K562 (cell line): ENCODE results near the gene TRABD. TPM values are rescaled to one million over a fixed set of nuclear protein-coding genes. Genes with fewer than 3 reads are reported as not detected.

Experiments
- ATAC-seq: fragments of 200-7000 bp; cut with Tn5 transposase; 3 replicates; pipeline ENCODE4 v1.9.1; 2020; ENCODE audit warnings: moderate library complexity
- BruUV-seq: library from RNA; stranded (reverse); fragments of 400-500 nt; replicated peaks from 2 replicates; lab custom pipeline; 2021; lab: Mats Ljungman, UMichigan
- CTCF ChIA-PET: fragments of 300-600 bp; formaldehyde crosslinking; extraction: SDS; loops from one replicate; lab custom pipeline; 2021; ENCODE audit warnings: low intra/inter-chr PET ratio; lab: Yijun Ruan, JAX
- POLR2A ChIA-PET: fragments of 300-600, 350-650 bp; sonication (Branson Sonifier 250); formaldehyde crosslinking; extraction: SDS; loops from one replicate; lab custom pipeline; 2021; ENCODE audit warnings: antibody characterized with exemption, inconsistent platforms; lab: Yijun Ruan, JAX
- DNase-seq, 4 experiments: peaks; one replicate each; pipeline versions ENCODE4 v3.0.0 to v3.0.0-alpha.2; 2011 to 2018; ENCODE audit warnings: low spot score in 3 of 4, mixed read lengths in 3 of 4; ENCODE audit errors: extremely low read depth in 1 of 4
- FAIRE-seq: peaks from 2 replicates; lab custom pipeline; 2011; peaks lifted over from hg19 to GRCh38; lab: Jason Lieb, UNC
- H2AFZ ChIP-seq: 2 replicates; pipeline ENCODE4 v1.6.0; 2011; ENCODE audit warnings: low read depth, low read length, control low read depth, inconsistent platforms
- H3K27ac ChIP-seq: fragments of 200-600 bp; 3 replicates; pipeline ENCODE4 v1.8.0; 2011; ENCODE audit warnings: low read depth, mild to moderate bottlenecking, control low read depth, inconsistent platforms, low read length, moderate library complexity, mixed read lengths; ENCODE audit errors: extremely low read depth
- H3K27me3 ChIP-seq, 2 experiments: fragments of 300-600 bp in 1 of 2; 2 replicates in 1 of 2; 3 replicates in 1 of 2; pipeline versions ENCODE4 v1.6.0 to v1.8.0; 2011; ENCODE audit warnings: inconsistent platforms in 2 of 2, low read length in 2 of 2, mild to moderate bottlenecking in 1 of 2, mixed read lengths in 1 of 2, moderate library complexity in 1 of 2; ENCODE audit not compliant: control insufficient read depth in 2 of 2, insufficient read depth in 2 of 2
- H3K36me3 ChIP-seq: fragments of 300-600 bp; 3 replicates; pipeline ENCODE4 v1.8.0; 2011; ENCODE audit warnings: mild to moderate bottlenecking, low read length, inconsistent platforms; ENCODE audit not compliant: control insufficient read depth, insufficient read depth
- H3K4me1 ChIP-seq, 2 experiments: fragments of 200-600 bp in 1 of 2; replicated peaks in 1 of 2; 2 replicates in 1 of 2; 3 replicates in 1 of 2; pipeline versions ENCODE4 v1.5.1 to v1.8.0; 2011; ENCODE audit warnings: inconsistent platforms in 2 of 2, low read length in 2 of 2, mild to moderate bottlenecking in 1 of 2, mixed read lengths in 1 of 2, moderate library complexity in 1 of 2; ENCODE audit not compliant: control insufficient read depth in 2 of 2, insufficient read depth in 2 of 2
- H3K4me2 ChIP-seq: 2 replicates; pipeline ENCODE4 v1.6.1; 2011; ENCODE audit warnings: low read length, control low read depth, inconsistent platforms, mixed read lengths; ENCODE audit not compliant: insufficient read depth
- H3K4me3 ChIP-seq: fragments of 200-600 bp; sonication (generic), shearing (Covaris generic); 2 replicates; pipeline ENCODE4 v1.5.1; 2016; ENCODE audit warnings: control low read depth, inconsistent platforms
- H3K79me2 ChIP-seq: fragments of 200-600 bp; 3 replicates; pipeline ENCODE4 v1.8.0; 2011; ENCODE audit warnings: low read length, inconsistent platforms; ENCODE audit not compliant: control insufficient read depth, insufficient read depth
- H3K9ac ChIP-seq, 2 experiments: 2 replicates each; pipeline versions ENCODE4 v1.6.0 to v1.6.1; 2011; ENCODE audit warnings: low read depth in 2 of 2, low read length in 2 of 2, control low read depth in 1 of 2, inconsistent platforms in 1 of 2, mild to moderate bottlenecking in 1 of 2, mixed read lengths in 1 of 2; ENCODE audit not compliant: insufficient read depth in 1 of 2
- H3K9me1 ChIP-seq: one replicate; pipeline ENCODE4 v1.6.0; 2011; ENCODE audit warnings: inconsistent platforms, mild to moderate bottlenecking, low read length, moderate library complexity; ENCODE audit not compliant: control insufficient read depth, insufficient read depth
- H3K9me3 ChIP-seq: replicated peaks from 2 replicates; pipeline ENCODE4 v1.5.1; 2011; ENCODE audit warnings: low read depth, low read length, inconsistent platforms; ENCODE audit not compliant: control insufficient read depth, insufficient read depth
- H4K20me1 ChIP-seq: replicated peaks from 2 replicates; pipeline ENCODE4 v1.6.1; 2011; ENCODE audit warnings: low read length, inconsistent platforms, mixed read lengths; ENCODE audit not compliant: control insufficient read depth, insufficient read depth
- HDAC3 ChIP-seq: fragments of 450-650 bp; IDR thresholded peaks from 2 replicates; pipeline ENCODE4 v1.6.1; 2018; ENCODE audit warnings: borderline replicate concordance, mild to moderate bottlenecking, moderate library complexity; ENCODE audit not compliant: partially characterized antibody
- LEF1 ChIP-seq: fragments of 450-650 bp; IDR thresholded peaks from 2 replicates; pipeline ENCODE4 v1.6.1; 2016; ENCODE audit warnings: mild to moderate bottlenecking
- MCM5 ChIP-seq: fragments of 450-650 bp; IDR thresholded peaks from 2 replicates; pipeline ENCODE4 v1.6.1; 2016; ENCODE audit warnings: low read depth
- RBBP5 ChIP-seq: fragments of 200-600 bp; sonication (generic); IDR thresholded peaks from 2 replicates; pipeline ENCODE4 v1.6.1; 2012; ENCODE audit warnings: borderline replicate concordance, mild to moderate bottlenecking, low read length, control low read depth, inconsistent platforms; ENCODE audit not compliant: insufficient read depth, poor library complexity, severe bottlenecking
- SIN3A ChIP-seq, 2 experiments: fragments of 150-350 bp in 1 of 2; IDR thresholded peaks; 2 replicates each; pipeline ENCODE4 v1.6.1; 2011 to 2016; ENCODE audit warnings: borderline replicate concordance in 2 of 2, low read depth in 2 of 2, low read length in 2 of 2, mild to moderate bottlenecking in 2 of 2, moderate library complexity in 2 of 2; ENCODE audit not compliant: control insufficient read depth in 1 of 2
- SIN3B ChIP-seq: fragments of 450-650 bp; IDR thresholded peaks from 2 replicates; pipeline ENCODE4 v1.6.1; 2017; ENCODE audit warnings: low read depth, mild to moderate bottlenecking, moderate library complexity
- ZNF224 ChIP-seq: sonication (generic); formaldehyde crosslinking; IDR thresholded peaks from 2 replicates; pipeline ENCODE4 v1.8.0; 2022; ENCODE audit warnings: mild to moderate bottlenecking, missing genetic modification reagents
- WGBS: fragments of 100-300 bp; shearing (Covaris generic); methylation state at CpG from one replicate; pipeline ENCODE4 v1.1.6; 2016; ENCODE audit warnings: low coverage, mixed read lengths; ENCODE audit not compliant: insufficient coverage; ENCODE audit errors: missing lambda C conversion rate; 5-methylcytosine and 5-hydroxymethylcytosine counted together
- in situ Hi-C: fragments of 300-500 bp; cut with MboI; formaldehyde crosslinking; loops from 4 replicates; pipeline ENCODE4 v1.15.0; 2018; ENCODE audit warnings: inconsistent platforms, mixed read lengths
- intact Hi-C: fragments of 100-400 bp; cut with micrococcal nuclease; formaldehyde crosslinking; loops from 2 replicates; pipeline ENCODE4 v1.14.2; 2022
- polyA plus RNA-seq, 8 experiments: library from polyadenylated mRNA; depleted of rRNA in 4 of 8; stranded (reverse) in 5 of 8; unstranded in 3 of 8; fragments of >200 nt; fragmentation: Nextera tagmentation in 2 of 8; fragmentation: Illumina TruSeq in 1 of 8; extraction: Ambion mirVana in 2 of 8; extraction: Trizol in 1 of 8; gene quantifications; 2 replicates each; pipeline versions ENCODE4 v1.2.1 to v1.2.3, GENCODE V29; 2011 to 2014; ENCODE audit warnings: inconsistent platforms in 1 of 8, missing spikeins in 1 of 8
- total RNA-seq, 7 experiments: library from RNA; depleted of rRNA in 6 of 7; stranded (reverse); fragments of >200 nt in 6 of 7; fragmentation: Illumina TruSeq in 2 of 7; extraction: Trizol in 2 of 7; gene quantifications; 2 replicates each; pipeline versions ENCODE4 v1.2.1 to v1.2.3, GENCODE V29; 2011 to 2021; ENCODE audit warnings: low replicate concordance in 1 of 7
- TF ChIP-seq, protein P1 (sequence below): sonication (generic); formaldehyde crosslinking; IDR thresholded peaks from 2 replicates; pipeline ENCODE4 v1.8.1; 2023; ENCODE audit warnings: mild to moderate bottlenecking, missing genetic modification reagents
- TF ChIP-seq, protein P2 (sequence below), 2 experiments: fragments of 450-650 bp in 1 of 2; IDR thresholded peaks; 2 replicates each; pipeline ENCODE4 v1.6.1; 2011 to 2017; ENCODE audit warnings: low read depth in 2 of 2, antibody characterized with exemption in 1 of 2, borderline replicate concordance in 1 of 2, low read length in 1 of 2, mild to moderate bottlenecking in 1 of 2, mixed read lengths in 1 of 2; ENCODE audit not compliant: control insufficient read depth in 1 of 2
- TF ChIP-seq, protein P3 (sequence below): sonication (generic); formaldehyde crosslinking; IDR thresholded peaks from 2 replicates; pipeline ENCODE4 v1.8.0; 2022; ENCODE audit warnings: missing genetic modification reagents, mild to moderate bottlenecking, borderline replicate concordance
- TF ChIP-seq, protein P4 (sequence below): IDR thresholded peaks from 2 replicates; pipeline ENCODE4 v1.6.1; 2014; ENCODE audit warnings: antibody characterized with exemption

Gene TRABD
- total and polyA plus RNA-seq, 9 of the 15 experiments (the other 6 are each of a cell fraction or from before 2014, with no cell fraction given) = 0.08 to 62.9 (median 14.0) TPM

DNA sequence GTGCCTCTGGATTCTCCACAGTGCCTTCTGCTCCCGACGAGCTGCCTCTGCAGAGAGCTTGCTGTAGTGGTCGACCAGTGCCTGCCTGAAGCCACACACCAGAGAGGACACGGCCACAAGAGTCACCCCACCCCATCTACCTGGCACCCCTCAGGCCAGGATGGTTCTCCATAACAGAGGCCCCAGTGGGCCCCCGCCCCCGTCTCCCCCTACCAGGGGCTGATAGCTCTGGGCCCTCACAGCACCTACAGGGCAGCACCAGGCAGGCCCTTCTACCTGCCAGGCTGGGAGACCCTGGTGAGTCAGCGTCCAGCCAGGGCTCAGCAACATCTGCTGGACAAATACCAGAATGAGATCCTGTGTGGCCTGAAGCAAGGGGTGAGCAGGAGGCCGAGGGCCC lies 36.8 kb downstream of the TRABD start:
- H3K9ac ChIP-seq = no peak overlapping the region
- H3K4me2 ChIP-seq = no peak overlapping the region
- in situ Hi-C loops = no loop called here
- no peak overlapping the region for H3K4me3 ChIP-seq
- H3K27me3 ChIP-seq = no peaks in the 10 kb centered on the region
- POLR2A ChIA-PET = interaction anchor here (0.6 to 0.7 kb wide), 3 partner anchors 8 to 363 kb away, joined by 3 read pairs; no protein-coding TSS in a partner anchor
- no peak overlapping the region for H3K27ac ChIP-seq
- CTCF ChIA-PET = no interaction called here
- BruUV-seq = no TSS peak
- no peak overlapping the region for H2AFZ ChIP-seq
- H3K36me3 ChIP-seq = peaks cover 80% of the 10 kb centered on the region; the same call in 2 of the 3 replicates
- H4K20me1 ChIP-seq = no peaks in the 10 kb centered on the region
- no peak for FAIRE-seq
- H3K9me3 ChIP-seq = 0 out of 2 replicates have a peak, but pooled peaks cover 1% of the 10 kb centered on the region
- intact Hi-C loops = no loop called here
- ATAC-seq = no peak
- no peaks in the 10 kb centered on the region for H3K9me1 ChIP-seq
- no peak for DNase-seq
- H3K79me2 ChIP-seq = no peaks in the 10 kb centered on the region
- H3K4me1 ChIP-seq = peaks cover 0 to 36% of the 10 kb centered on the region in 2 experiments; a peak in 3 of 5 replicates
- WGBS = 88% methylated on average over 5 of the region's 8 CpGs
- TF ChIP-seq ZNF224 (CRISPR knock-in tag) = no peak
- TF ChIP-seq MCM5 = no peak
- no peak for TF ChIP-seq SIN3B
- TF ChIP-seq RBBP5 = no peak
- TF ChIP-seq, protein P1, sequence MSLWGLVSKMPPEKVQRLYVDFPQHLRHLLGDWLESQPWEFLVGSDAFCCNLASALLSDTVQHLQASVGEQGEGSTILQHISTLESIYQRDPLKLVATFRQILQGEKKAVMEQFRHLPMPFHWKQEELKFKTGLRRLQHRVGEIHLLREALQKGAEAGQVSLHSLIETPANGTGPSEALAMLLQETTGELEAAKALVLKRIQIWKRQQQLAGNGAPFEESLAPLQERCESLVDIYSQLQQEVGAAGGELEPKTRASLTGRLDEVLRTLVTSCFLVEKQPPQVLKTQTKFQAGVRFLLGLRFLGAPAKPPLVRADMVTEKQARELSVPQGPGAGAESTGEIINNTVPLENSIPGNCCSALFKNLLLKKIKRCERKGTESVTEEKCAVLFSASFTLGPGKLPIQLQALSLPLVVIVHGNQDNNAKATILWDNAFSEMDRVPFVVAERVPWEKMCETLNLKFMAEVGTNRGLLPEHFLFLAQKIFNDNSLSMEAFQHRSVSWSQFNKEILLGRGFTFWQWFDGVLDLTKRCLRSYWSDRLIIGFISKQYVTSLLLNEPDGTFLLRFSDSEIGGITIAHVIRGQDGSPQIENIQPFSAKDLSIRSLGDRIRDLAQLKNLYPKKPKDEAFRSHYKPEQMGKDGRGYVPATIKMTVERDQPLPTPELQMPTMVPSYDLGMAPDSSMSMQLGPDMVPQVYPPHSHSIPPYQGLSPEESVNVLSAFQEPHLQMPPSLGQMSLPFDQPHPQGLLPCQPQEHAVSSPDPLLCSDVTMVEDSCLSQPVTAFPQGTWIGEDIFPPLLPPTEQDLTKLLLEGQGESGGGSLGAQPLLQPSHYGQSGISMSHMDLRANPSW (CRISPR knock-in tag) = no peak
- TF ChIP-seq, protein P2, sequence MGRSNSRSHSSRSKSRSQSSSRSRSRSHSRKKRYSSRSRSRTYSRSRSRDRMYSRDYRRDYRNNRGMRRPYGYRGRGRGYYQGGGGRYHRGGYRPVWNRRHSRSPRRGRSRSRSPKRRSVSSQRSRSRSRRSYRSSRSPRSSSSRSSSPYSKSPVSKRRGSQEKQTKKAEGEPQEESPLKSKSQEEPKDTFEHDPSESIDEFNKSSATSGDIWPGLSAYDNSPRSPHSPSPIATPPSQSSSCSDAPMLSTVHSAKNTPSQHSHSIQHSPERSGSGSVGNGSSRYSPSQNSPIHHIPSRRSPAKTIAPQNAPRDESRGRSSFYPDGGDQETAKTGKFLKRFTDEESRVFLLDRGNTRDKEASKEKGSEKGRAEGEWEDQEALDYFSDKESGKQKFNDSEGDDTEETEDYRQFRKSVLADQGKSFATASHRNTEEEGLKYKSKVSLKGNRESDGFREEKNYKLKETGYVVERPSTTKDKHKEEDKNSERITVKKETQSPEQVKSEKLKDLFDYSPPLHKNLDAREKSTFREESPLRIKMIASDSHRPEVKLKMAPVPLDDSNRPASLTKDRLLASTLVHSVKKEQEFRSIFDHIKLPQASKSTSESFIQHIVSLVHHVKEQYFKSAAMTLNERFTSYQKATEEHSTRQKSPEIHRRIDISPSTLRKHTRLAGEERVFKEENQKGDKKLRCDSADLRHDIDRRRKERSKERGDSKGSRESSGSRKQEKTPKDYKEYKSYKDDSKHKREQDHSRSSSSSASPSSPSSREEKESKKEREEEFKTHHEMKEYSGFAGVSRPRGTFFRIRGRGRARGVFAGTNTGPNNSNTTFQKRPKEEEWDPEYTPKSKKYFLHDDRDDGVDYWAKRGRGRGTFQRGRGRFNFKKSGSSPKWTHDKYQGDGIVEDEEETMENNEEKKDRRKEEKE (IDR thresholded peaks at IDR 0.05; ENCODE audit: borderline replicate concordance in 1 of 2, control insufficient read depth in 1 of 2, low read depth in 2 of 2, low read length in 1 of 2) = no peak
- TF ChIP-seq, protein P3, sequence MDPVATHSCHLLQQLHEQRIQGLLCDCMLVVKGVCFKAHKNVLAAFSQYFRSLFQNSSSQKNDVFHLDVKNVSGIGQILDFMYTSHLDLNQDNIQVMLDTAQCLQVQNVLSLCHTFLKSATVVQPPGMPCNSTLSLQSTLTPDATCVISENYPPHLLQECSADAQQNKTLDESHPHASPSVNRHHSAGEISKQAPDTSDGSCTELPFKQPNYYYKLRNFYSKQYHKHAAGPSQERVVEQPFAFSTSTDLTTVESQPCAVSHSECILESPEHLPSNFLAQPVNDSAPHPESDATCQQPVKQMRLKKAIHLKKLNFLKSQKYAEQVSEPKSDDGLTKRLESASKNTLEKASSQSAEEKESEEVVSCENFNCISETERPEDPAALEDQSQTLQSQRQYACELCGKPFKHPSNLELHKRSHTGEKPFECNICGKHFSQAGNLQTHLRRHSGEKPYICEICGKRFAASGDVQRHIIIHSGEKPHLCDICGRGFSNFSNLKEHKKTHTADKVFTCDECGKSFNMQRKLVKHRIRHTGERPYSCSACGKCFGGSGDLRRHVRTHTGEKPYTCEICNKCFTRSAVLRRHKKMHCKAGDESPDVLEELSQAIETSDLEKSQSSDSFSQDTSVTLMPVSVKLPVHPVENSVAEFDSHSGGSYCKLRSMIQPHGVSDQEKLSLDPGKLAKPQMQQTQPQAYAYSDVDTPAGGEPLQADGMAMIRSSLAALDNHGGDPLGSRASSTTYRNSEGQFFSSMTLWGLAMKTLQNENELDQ (CRISPR knock-in tag) = no peak
- no peak for TF ChIP-seq SIN3A (IDR thresholded peaks at IDR 0.05; ENCODE audit: borderline replicate concordance in 2 of 2, control insufficient read depth in 1 of 2, low read depth in 2 of 2, low read length in 2 of 2)
- TF ChIP-seq, protein P4, sequence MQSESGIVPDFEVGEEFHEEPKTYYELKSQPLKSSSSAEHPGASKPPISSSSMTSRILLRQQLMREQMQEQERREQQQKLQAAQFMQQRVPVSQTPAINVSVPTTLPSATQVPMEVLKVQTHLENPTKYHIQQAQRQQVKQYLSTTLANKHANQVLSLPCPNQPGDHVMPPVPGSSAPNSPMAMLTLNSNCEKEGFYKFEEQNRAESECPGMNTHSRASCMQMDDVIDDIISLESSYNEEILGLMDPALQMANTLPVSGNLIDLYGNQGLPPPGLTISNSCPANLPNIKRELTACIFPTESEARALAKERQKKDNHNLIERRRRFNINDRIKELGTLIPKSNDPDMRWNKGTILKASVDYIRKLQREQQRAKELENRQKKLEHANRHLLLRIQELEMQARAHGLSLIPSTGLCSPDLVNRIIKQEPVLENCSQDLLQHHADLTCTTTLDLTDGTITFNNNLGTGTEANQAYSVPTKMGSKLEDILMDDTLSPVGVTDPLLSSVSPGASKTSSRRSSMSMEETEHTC = no peak
- TF ChIP-seq LEF1 = no peak
- no peak for TF ChIP-seq HDAC3
